GM12878 (cell line): ENCODE data around the gene CXorf65. TPM values are rescaled to one million over a fixed set of nuclear protein-coding genes. Genes with fewer than 3 reads are reported as not detected.

ENCODE experiments used
- ATAC-seq: fragments of 200-7000 bp; cut with Tn5 transposase; 3 replicates; pipeline ENCODE4 v1.9.1; 2020; ENCODE audit warnings: mild to moderate bottlenecking, moderate library complexity
- BruUV-seq: library from RNA; stranded (reverse); fragments of 400-500 nt; replicated peaks from 2 replicates; lab custom pipeline; 2021; lab: Mats Ljungman, UMichigan
- CTCF ChIA-PET: fragments of 300-600 bp; sonication (Branson Sonifier 250); formaldehyde crosslinking; extraction: SDS; loops from one replicate; lab custom pipeline; 2021; ENCODE audit warnings: inconsistent platforms; lab: Yijun Ruan, JAX
- POLR2A ChIA-PET: fragments of 350-600 bp; formaldehyde crosslinking; extraction: SDS; loops from one replicate; lab custom pipeline; 2021; ENCODE audit warnings: inconsistent platforms; lab: Charles Lee
- RAD21 ChIA-PET: fragments of 300-600 bp; sonication (Branson Sonifier 250); formaldehyde crosslinking; loops from one replicate; lab custom pipeline; 2023; ENCODE audit warnings: antibody characterized with exemption; ENCODE audit not compliant: unreplicated experiment; lab: Charles Lee
- SMC1A ChIA-PET: fragments of 300-600 bp; sonication (Branson Sonifier 250); formaldehyde crosslinking; loops from one replicate; lab custom pipeline; 2023; ENCODE audit not compliant: unreplicated experiment, uncharacterized antibody; lab: Charles Lee
- DNase-seq: peaks from one replicate; pipeline ENCODE4 v3.0.0-alpha.2; 2011; ENCODE audit warnings: low read depth, low spot score
- FAIRE-seq: peaks from 3 replicates; lab custom pipeline; 2011; peaks lifted over from hg19 to GRCh38; lab: Jason Lieb, UNC
- H2AFZ ChIP-seq: 2 replicates; pipeline ENCODE4 v1.6.0; 2011; ENCODE audit warnings: low read depth, low read length, control low read depth; ENCODE audit not compliant: control insufficient read depth
- H3K27ac ChIP-seq: 2 replicates; pipeline ENCODE4 v1.5.1; 2011; ENCODE audit warnings: control low read depth; ENCODE audit not compliant: control insufficient read depth, insufficient read depth
- H3K27me3 ChIP-seq, 2 experiments: replicated peaks in 1 of 2; 2 replicates each; pipeline versions ENCODE4 v1.6.0 to v1.6.1; 2011; ENCODE audit warnings: low read length in 1 of 2; ENCODE audit not compliant: control insufficient read depth in 2 of 2, insufficient read depth in 2 of 2
- H3K36me3 ChIP-seq, 2 experiments: 2 replicates each; pipeline ENCODE4 v1.5.1; 2011; ENCODE audit warnings: low read length in 1 of 2; ENCODE audit not compliant: control insufficient read depth in 2 of 2, insufficient read depth in 2 of 2
- H3K4me1 ChIP-seq: 2 replicates; pipeline ENCODE4 v1.6.1; 2011; ENCODE audit warnings: mild to moderate bottlenecking, low read length, moderate library complexity, mixed read lengths; ENCODE audit not compliant: control insufficient read depth, insufficient read depth
- H3K4me2 ChIP-seq: 2 replicates; pipeline ENCODE4 v1.6.0; 2011; ENCODE audit warnings: control low read depth; ENCODE audit not compliant: control insufficient read depth, insufficient read depth
- H3K4me3 ChIP-seq: fragments of 200-600 bp; sonication (generic); 2 replicates; pipeline ENCODE4 v1.5.1; 2016
- H3K79me2 ChIP-seq: 2 replicates; pipeline ENCODE4 v1.6.0; 2011; ENCODE audit warnings: low read length; ENCODE audit not compliant: control insufficient read depth, insufficient read depth
- H3K9ac ChIP-seq: 2 replicates; pipeline ENCODE4 v1.8.0; 2011; ENCODE audit warnings: low read length, control low read depth, mixed read lengths; ENCODE audit not compliant: control insufficient read depth, insufficient read depth
- H3K9me3 ChIP-seq: replicated peaks from 3 replicates; pipeline ENCODE4 v1.5.1; 2011; ENCODE audit warnings: mild to moderate bottlenecking, low read length; ENCODE audit not compliant: control insufficient read depth, insufficient read depth
- H4K20me1 ChIP-seq: 2 replicates; pipeline ENCODE4 v1.6.0; 2011; ENCODE audit not compliant: control insufficient read depth, insufficient read depth
- ATF7 ChIP-seq: fragments of 450-650 bp; IDR thresholded peaks from 2 replicates; pipeline ENCODE4 v1.6.1; 2016; ENCODE audit warnings: low read depth, mild to moderate bottlenecking
- CREM ChIP-seq: IDR thresholded peaks from 2 replicates; pipeline ENCODE4 v1.6.1; 2014; ENCODE audit warnings: antibody characterized with exemption, low read depth
- IKZF2 ChIP-seq, 2 experiments: fragments of 450-650 bp; IDR thresholded peaks; 2 replicates each; pipeline ENCODE4 v1.6.1; 2017; ENCODE audit warnings: mild to moderate bottlenecking in 2 of 2, moderate library complexity in 2 of 2
- IRF4 ChIP-seq: IDR thresholded peaks from 2 replicates; pipeline ENCODE4 v1.6.1; 2011; ENCODE audit warnings: low read depth, low read length
- MEF2A ChIP-seq: IDR thresholded peaks from 2 replicates; pipeline ENCODE4 v1.6.1; 2011; ENCODE audit warnings: low read depth, mild to moderate bottlenecking, low read length, moderate library complexity; ENCODE audit not compliant: insufficient read depth
- MTA2 ChIP-seq: fragments of 450-650 bp; IDR thresholded peaks from 2 replicates; pipeline ENCODE4 v1.6.1; 2016; ENCODE audit warnings: low read depth, mild to moderate bottlenecking, moderate library complexity
- MXI1 ChIP-seq: fragments of 150-350 bp; IDR thresholded peaks from 2 replicates; pipeline ENCODE4 v1.6.1; 2011; ENCODE audit warnings: low read depth, mild to moderate bottlenecking, inconsistent platforms, low read length, improper control_type of control experiment
- NBN ChIP-seq: fragments of 450-650 bp; IDR thresholded peaks from 2 replicates; pipeline ENCODE4 v1.6.1; 2016
- PML ChIP-seq: IDR thresholded peaks from 2 replicates; pipeline ENCODE4 v1.6.1; 2012; ENCODE audit warnings: low read length, inconsistent platforms
- POLR2A ChIP-seq: IDR thresholded peaks from 2 replicates; pipeline ENCODE4 v1.6.1; 2011; ENCODE audit warnings: low read depth, mild to moderate bottlenecking, low read length
- SMAD1 ChIP-seq: fragments of 450-650 bp; IDR thresholded peaks from 2 replicates; pipeline ENCODE4 v1.6.1; 2018; ENCODE audit warnings: mild to moderate bottlenecking, low read depth; ENCODE audit not compliant: partially characterized antibody
- ZBTB40 ChIP-seq: fragments of 450-650 bp; IDR thresholded peaks from 2 replicates; pipeline ENCODE4 v1.6.1; 2016; ENCODE audit warnings: mild to moderate bottlenecking, moderate library complexity, borderline replicate concordance
- ZNF217 ChIP-seq: fragments of 450-650 bp; IDR thresholded peaks from 2 replicates; pipeline ENCODE4 v1.6.1; 2017; ENCODE audit warnings: antibody characterized with exemption, mild to moderate bottlenecking
- ZNF274 ChIP-seq: IDR thresholded peaks from one replicate; pipeline ENCODE4 v1.8.0; 2011; ENCODE audit not compliant: insufficient read length, insufficient read depth
- ZNF592 ChIP-seq: fragments of 450-650 bp; IDR thresholded peaks from 2 replicates; pipeline ENCODE4 v1.6.1; 2017; ENCODE audit warnings: mild to moderate bottlenecking, moderate library complexity
- ZZZ3 ChIP-seq: IDR thresholded peaks from 2 replicates; pipeline ENCODE4 v1.6.1; 2011; ENCODE audit warnings: low read depth; ENCODE audit not compliant: control insufficient read depth, insufficient read length
- WGBS: methylation state at CpG from one replicate; pipeline ENCODE4 v1.1.6; 2016; ENCODE audit warnings: low lambda C conversion rate; ENCODE audit not compliant: insufficient replicate concordance, insufficient coverage; ENCODE audit errors: missing lambda C conversion rate; 5-methylcytosine and 5-hydroxymethylcytosine counted together
- in situ Hi-C: fragments of 300-500 bp; cut with MboI; formaldehyde crosslinking; loops from 9 replicates; pipeline ENCODE4 v1.14.3; 2018; ENCODE audit warnings: mixed read lengths
- intact Hi-C: fragments of 100-400 bp; cut with micrococcal nuclease; formaldehyde crosslinking; loops from one replicate; pipeline ENCODE4 v1.14.2; 2022; ENCODE audit not compliant: unreplicated experiment
- polyA plus RNA-seq, 11 experiments: library from polyadenylated mRNA; depleted of rRNA in 4 of 11; unstranded in 6 of 11; stranded (reverse) in 5 of 11; fragments of >200 nt; fragmentation: Nextera tagmentation in 4 of 11; fragmentation: Illumina TruSeq in 1 of 11; extraction: Ambion mirVana in 4 of 11; extraction: Trizol in 1 of 11; gene quantifications; 1 replicate in 1 of 11; 2 replicates in 10 of 11; pipeline versions ENCODE4 v1.2.1 to v1.2.3, GENCODE V29; 2011 to 2016; ENCODE audit warnings: inconsistent platforms in 2 of 11, missing spikeins in 2 of 11, low read depth in 1 of 11
- total RNA-seq, 4 experiments: library from RNA; depleted of rRNA in 3 of 4; stranded (reverse); fragments of >200 nt in 3 of 4; fragmentation: Illumina TruSeq in 1 of 4; extraction: Trizol in 1 of 4; gene quantifications; 2 replicates each; pipeline versions ENCODE4 v1.2.1 to v1.2.3, GENCODE V29; 2013 to 2021

CXorf65 gene
- total and polyA plus RNA-seq, 10 of the 15 experiments (the other 5 are each of a cell fraction or from before 2014, with no cell fraction given): 0.82 to 4.8 (median 2.3) TPM

- peaks cover 49% of the 10 kb centered on the region for H3K79me2 ChIP-seq
- POLR2A ChIA-PET: interaction anchor here (0.7 to 4.9 kb wide), 9 partner anchors 9 to 389 kb away, joined by 3 to 60 read pairs (median 5); partner anchors contain the start of gene FOXO4
- intact Hi-C loops: loop anchor here (10.0 kb wide), 1 partner anchor 254 kb away; the partner anchor contains the start of gene TAF1
- H2AFZ ChIP-seq: no peak within 1 kb of the TSS; the same call in 1 of the 2 replicates
- peak within 1 kb of the TSS; percentile 82 for H3K27ac ChIP-seq
- FAIRE-seq (peak; percentile 73), DNase-seq (peak; percentile 87), ATAC-seq (peak; percentile 88)
- in situ Hi-C loops: no loop called here
- CTCF ChIA-PET: interaction anchor here (1.2 to 3.7 kb wide), 4 partner anchors 10 to 71 kb away, joined by 5 to 34 read pairs (median 16); no protein-coding TSS in a partner anchor
- H3K4me1 ChIP-seq: peaks cover 11% of the 10 kb centered on the region
- RAD21 ChIA-PET: interaction anchor here (0.9 to 3.6 kb wide), 6 partner anchors 9 to 86 kb away, joined by 3 to 28 read pairs (median 9); partner anchors contain the start of gene FOXO4
- peak within 1 kb of the TSS; percentile 73 for H3K9ac ChIP-seq
- peak within 1 kb of the TSS; percentile 68 for H3K4me2 ChIP-seq
- SMC1A ChIA-PET: interaction anchor here (0.9 to 4.6 kb wide), 6 partner anchors 9 to 86 kb away, joined by 3 to 44 read pairs (median 5); no protein-coding TSS in a partner anchor
- 1% methylated on average over 8 of the region's 8 CpGs for WGBS
- TSS peak; percentile 85 for BruUV-seq
- no peaks in the 10 kb centered on the region for H3K9me3 ChIP-seq
- H4K20me1 ChIP-seq: no peaks in the 10 kb centered on the region
- no peaks in the 10 kb centered on the region for H3K27me3 ChIP-seq
- no peaks in the 10 kb centered on the region; a peak in 1 of 4 replicates for H3K36me3 ChIP-seq
- H3K4me3 ChIP-seq: peak within 1 kb of the TSS; percentile 84
- TF ChIP-seq IRF4 (0 out of 2 replicates have a peak, but pooled peaks have one; percentile 14), ZNF217 (no peak), MTA2 (0 out of 2 replicates have a peak, but pooled peaks have one; percentile 17), PML (peak; percentile 91; the same call in 1 of the 2 replicates), MEF2A (no peak), ZZZ3 (no peak), ZBTB40 (peak; percentile 34; the same call in 1 of the 2 replicates), NBN (peak; percentile 58), IKZF2 (IDR thresholded peaks at IDR 0.05) (peak; percentile 49 to 63; a peak in 3 of 4 replicates), ATF7 (peak; percentile 78), CREM (peak; percentile 87; the same call in 1 of the 2 replicates), MXI1 (peak; percentile 56; the same call in 1 of the 2 replicates), POLR2A (peak; percentile 91), SMAD1 (peak; percentile 88), ZNF592 (no peak), ZNF274 (no peak)
These were observed 4.8 kb upstream of the CXorf65 start, which contains the start of gene IL2RG for GRCh38 chrX:71111141-71111843. TSS of gene IL2RG (minus strand) at chrX:71111577. CDS start at chrX:71111539, 38 bp downstream.
